GM12891 (cell line): ENCODE measurements around the gene HAP1.

Source experiments
- POLR2A ChIP-seq: IDR thresholded peaks from 2 replicates; pipeline ENCODE4 v1.6.1; 2011; ENCODE audit warnings: low read depth, low read length, control low read depth
- POLR2AphosphoS5 ChIP-seq: IDR thresholded peaks from 2 replicates; pipeline ENCODE4 v1.6.1; 2011; ENCODE audit warnings: low read depth, low read length, control low read depth
- POU2F2 ChIP-seq: IDR thresholded peaks from 2 replicates; pipeline ENCODE4 v1.6.1; 2011; ENCODE audit warnings: low read depth, mild to moderate bottlenecking, control low read depth, low read length, moderate library complexity
- SPI1 ChIP-seq: IDR thresholded peaks from 2 replicates; pipeline ENCODE4 v1.6.1; 2011; ENCODE audit warnings: low read depth, low read length, control low read depth
- TAF1 ChIP-seq: IDR thresholded peaks from 2 replicates; pipeline ENCODE4 v1.6.1; 2011; ENCODE audit warnings: low read depth, low read length, control low read depth

- TF ChIP-seq POLR2A (no peak), POLR2AphosphoS5 (no peak), TAF1 (no peak), SPI1 (no peak), POU2F2 (no peak)
Observed at GRCh38 chr17:41711669-41712400, 22.6 kb downstream of the HAP1 start, which contains the start of gene GAST.
